CD14-positive monocyte (primary cell): ENCODE data around the gene GALNS. TPM values are rescaled to one million over a fixed set of nuclear protein-coding genes. Genes with fewer than 3 reads are reported as not detected.
A peak's percentile ranks its signal among the peaks of the same experiment; 100 is the strongest.

ENCODE experiments used
- DNase-seq, 3 donors: peaks; one replicate each; pipeline ENCODE4 v3.0.0-alpha.2; 2011 to 2022
- H2AFZ ChIP-seq: 2 replicates; pipeline ENCODE4 v1.6.0; 2012; ENCODE audit warnings: mild to moderate bottlenecking, low read depth, low read length, inconsistent platforms; ENCODE audit not compliant: insufficient read depth, poor library complexity, severe bottlenecking
- H3K27ac ChIP-seq, 2 donors: 1 replicate in 1 of 2; 2 replicates in 1 of 2; pipeline ENCODE4 v1.5.1; 2012 to 2013; ENCODE audit warnings: low read length in 2 of 2, control low read depth in 1 of 2, inconsistent platforms in 1 of 2, low read depth in 1 of 2, mild to moderate bottlenecking in 1 of 2
- H3K27me3 ChIP-seq, 2 donors: one replicate each; pipeline versions ENCODE4 v1.6.0 to v1.6.1; 2011 to 2013; ENCODE audit warnings: low read length in 2 of 2; ENCODE audit not compliant: control insufficient read depth in 2 of 2, insufficient read depth in 2 of 2
- H3K36me3 ChIP-seq, 2 donors: replicated peaks in 1 of 2; 1 replicate in 1 of 2; 2 replicates in 1 of 2; pipeline versions ENCODE4 v1.5.1 to v1.6.1; 2012 to 2013; ENCODE audit warnings: low read length in 2 of 2, control low read depth in 1 of 2, inconsistent platforms in 1 of 2, mild to moderate bottlenecking in 1 of 2; ENCODE audit not compliant: insufficient read depth in 2 of 2, control insufficient read depth in 1 of 2
- H3K4me1 ChIP-seq, 2 donors: 1 replicate in 1 of 2; 2 replicates in 1 of 2; pipeline versions ENCODE4 v1.5.1 to v1.6.1; 2012 to 2013; ENCODE audit warnings: low read length in 2 of 2, control low read depth in 1 of 2, inconsistent platforms in 1 of 2, mild to moderate bottlenecking in 1 of 2, moderate library complexity in 1 of 2; ENCODE audit not compliant: insufficient read depth in 2 of 2, control insufficient read depth in 1 of 2
- H3K4me2 ChIP-seq: replicated peaks from 2 replicates; pipeline ENCODE3; 2012; ENCODE audit warnings: low read length, moderate library complexity, mild to moderate bottlenecking; ENCODE audit not compliant: poor library complexity, severe bottlenecking; ENCODE audit errors: extremely low read depth
- H3K4me3 ChIP-seq, 3 experiments: fragments of 200-600 bp in 1 of 3; sonication (generic) in 1 of 3; replicated peaks in 1 of 3; 1 replicate in 2 of 3; 2 replicates in 1 of 3; pipeline ENCODE4 v1.5.1; 2011 to 2013; ENCODE audit warnings: low read length in 3 of 3, mild to moderate bottlenecking in 3 of 3, control low read depth in 2 of 3, low read depth in 2 of 3, inconsistent platforms in 1 of 3, moderate library complexity in 1 of 3
- H3K79me2 ChIP-seq: 2 replicates; pipeline ENCODE4 v1.6.0; 2012; ENCODE audit warnings: mild to moderate bottlenecking, control low read depth, inconsistent platforms, low read length, moderate library complexity; ENCODE audit not compliant: insufficient read depth
- H3K9ac ChIP-seq: 2 replicates; pipeline ENCODE4 v1.6.0; 2017; ENCODE audit warnings: low read length, mild to moderate bottlenecking; ENCODE audit not compliant: insufficient read depth, poor library complexity, severe bottlenecking
- H3K9me3 ChIP-seq, 2 donors: replicated peaks in 1 of 2; 1 replicate in 1 of 2; 2 replicates in 1 of 2; pipeline versions ENCODE4 v1.5.1 to v1.6.1; 2012 to 2013; ENCODE audit warnings: low read length in 2 of 2, control low read depth in 1 of 2; ENCODE audit not compliant: control insufficient read depth in 1 of 2, insufficient read depth in 1 of 2
- H4K20me1 ChIP-seq: 2 replicates; pipeline ENCODE4 v1.6.0; 2012; ENCODE audit warnings: mild to moderate bottlenecking, low read length, control low read depth, moderate library complexity; ENCODE audit not compliant: insufficient read depth
- H3K27ac Mint-ChIP-seq, 7 donors: one replicate each; pipeline ENCODE4 v1.8.0; 2020; ENCODE audit warnings: mild to moderate bottlenecking in 7 of 7, mixed read lengths in 7 of 7, moderate library complexity in 6 of 7, inconsistent platforms in 2 of 7
- H3K27me3 Mint-ChIP-seq, 3 donors: one replicate each; pipeline ENCODE4 v1.8.0; 2021 to 2022; ENCODE audit warnings: low read depth in 3 of 3, mild to moderate bottlenecking in 3 of 3, mixed read lengths in 3 of 3, moderate library complexity in 3 of 3, inconsistent platforms in 1 of 3
- H3K36me3 Mint-ChIP-seq, 2 donors: one replicate each; pipeline ENCODE4 v1.8.0; 2020; ENCODE audit warnings: mixed read lengths in 2 of 2, inconsistent platforms in 1 of 2, mild to moderate bottlenecking in 1 of 2
- H3K4me1 Mint-ChIP-seq: one replicate; pipeline ENCODE4 v1.8.0; 2020; ENCODE audit warnings: mild to moderate bottlenecking, mixed read lengths
- H3K4me3 Mint-ChIP-seq, 2 donors: one replicate each; pipeline ENCODE4 v1.8.0; 2020; ENCODE audit warnings: mild to moderate bottlenecking in 2 of 2, mixed read lengths in 2 of 2, moderate library complexity in 1 of 2
- H3K9me3 Mint-ChIP-seq, 7 donors: one replicate each; pipeline ENCODE4 v1.8.0; 2020 to 2022; ENCODE audit warnings: mixed read lengths in 7 of 7, mild to moderate bottlenecking in 6 of 7, moderate library complexity in 6 of 7, inconsistent platforms in 2 of 7
- CTCF ChIP-seq: fragments of 200-600 bp; IDR thresholded peaks from one replicate; pipeline ENCODE4 v1.8.0; 2022; ENCODE audit warnings: antibody characterized with exemption, mild to moderate bottlenecking
- WGBS: methylation state at CpG from one replicate; pipeline ENCODE4 v1.1.5; 2013; ENCODE audit warnings: missing lambda C conversion rate; ENCODE audit not compliant: insufficient coverage; 5-methylcytosine and 5-hydroxymethylcytosine counted together
- intact Hi-C, 2 donors: fragments of 100-400 bp; cut with micrococcal nuclease; formaldehyde crosslinking; loops; one replicate each; pipeline versions ENCODE4 v1.15.0 to v1.15.1; 2023
- polyA plus RNA-seq, 3 donors: library from polyadenylated mRNA; depleted of rRNA in 1 of 3; unstranded in 2 of 3; stranded (reverse) in 1 of 3; fragments of 300-500 nt in 2 of 3; fragments of >200 nt in 1 of 3; fragmentation: Illumina TruSeq in 2 of 3; gene quantifications; 1 replicate in 2 of 3; 2 replicates in 1 of 3; pipeline ENCODE4 v1.2.3, GENCODE V29; 2012 to 2021

GALNS gene
- polyA plus RNA-seq, 3 donors: 20.2 to 34.4 (median 32.2) TPM

GRCh38 chr16:88816736-88817535, 39.8 kb downstream of the GALNS start:
- Histone ChIP-seq H3K36me3 (peaks cover 12 to 19% of the 10 kb centered on the region in 2 donors), H3K79me2 (no peaks in the 10 kb centered on the region), H3K4me3 (no peak overlapping the region), H3K4me1 (peaks cover 14 to 15% of the 10 kb centered on the region in 2 donors), H3K9ac (no peak overlapping the region), H3K27me3 (no peaks in the 10 kb centered on the region), H3K9me3 (no peaks in the 10 kb centered on the region), H3K4me2 (no peak overlapping the region), H3K27ac (no peak overlapping the region), H2AFZ (no peak overlapping the region), H4K20me1 (peaks cover 16% of the 10 kb centered on the region)
- Mint-ChIP-seq H3K4me1 (peaks cover 9% of the 10 kb centered on the region), H3K27ac (no peak overlapping the region), H3K27me3 (no peaks in the 10 kb centered on the region), H3K4me3 (no peak overlapping the region), H3K9me3 (peaks cover 0 to 3% (median 0%) of the 10 kb centered on the region in 7 donors), H3K36me3 (peaks cover 2 to 28% of the 10 kb centered on the region in 2 donors)
- DNase-seq: no peak
- intact Hi-C loops: loop anchor here (2.0 to 10.0 kb wide), 2 partner anchors 42 to 398 kb away; partner anchors contain the start of gene ZNF778 (in 1 of the 2)
- TF ChIP-seq CTCF: no peak
- WGBS: 94% methylated on average over 41 of the region's 41 CpGs

GRCh38 chr16:88815901-88816589, 40.7 kb downstream of the GALNS start:
- H3K27me3 ChIP-seq: no peaks in the 10 kb centered on the region
- peaks cover 0 to 3% (median 0%) of the 10 kb centered on the region in 7 donors for H3K9me3 Mint-ChIP-seq
- peaks cover 6% of the 10 kb centered on the region for H3K79me2 ChIP-seq
- H3K9ac ChIP-seq: no peak overlapping the region
- DNase-seq: peak in 2 of 3 donors; percentile 24 to 31
- no peak overlapping the region for H3K27ac ChIP-seq
- peaks cover 10% of the 10 kb centered on the region for H3K4me1 Mint-ChIP-seq
- peaks cover 0 to 23% of the 10 kb centered on the region in 2 donors for H3K36me3 Mint-ChIP-seq
- no peak overlapping the region for H3K27ac Mint-ChIP-seq
- intact Hi-C loops: loop anchor here (2.0 to 10.0 kb wide), 2 partner anchors 43 to 399 kb away; partner anchors contain the start of gene ZNF778 (in 1 of the 2)
- H3K36me3 ChIP-seq: peaks cover 4 to 10% of the 10 kb centered on the region in 2 donors
- TF ChIP-seq CTCF: peak; percentile 82
- H3K4me2 ChIP-seq: no peak overlapping the region
- H2AFZ ChIP-seq: no peak overlapping the region
- H4K20me1 ChIP-seq: peaks cover 19% of the 10 kb centered on the region
- no peaks in the 10 kb centered on the region for H3K27me3 Mint-ChIP-seq
- no peaks in the 10 kb centered on the region for H3K9me3 ChIP-seq
- no peak overlapping the region for H3K4me3 ChIP-seq
- 52% methylated on average over 12 of the region's 19 CpGs for WGBS
- peaks cover 19 to 23% of the 10 kb centered on the region in 2 donors for H3K4me1 ChIP-seq
- no peak overlapping the region for H3K4me3 Mint-ChIP-seq
